CD4-positive, CD25-positive, alpha-beta regulatory T cell (primary cell): ENCODE results near the gene CAMTA1. TPM values are rescaled to one million over a fixed set of nuclear protein-coding genes. Genes with fewer than 3 reads are reported as not detected.

Experiments
- ATAC-seq, 2 donors: fragments of 150-1000 bp; cut with Tn5 transposase; one replicate each; pipeline ENCODE4 v1.10.0; 2021; ENCODE audit warnings: low read depth in 2 of 2, moderate number of reproducible peaks in 2 of 2, moderate library complexity in 1 of 2
- DNase-seq, 3 donors: peaks; one replicate each; pipeline versions ENCODE4 v3.0.0 to v3.0.0-alpha.2; 2012 to 2022; ENCODE audit warnings: mixed read lengths in 1 of 3
- H3K27ac ChIP-seq: one replicate; pipeline ENCODE4 v1.7.0; 2013; ENCODE audit warnings: mild to moderate bottlenecking, low read length; ENCODE audit not compliant: insufficient read depth, poor library complexity, severe bottlenecking
- H3K27me3 ChIP-seq: one replicate; pipeline ENCODE4 v1.7.0; 2013; ENCODE audit warnings: low read length; ENCODE audit not compliant: control insufficient read depth, insufficient read depth
- H3K36me3 ChIP-seq: one replicate; pipeline ENCODE4 v1.7.0; 2013; ENCODE audit warnings: mild to moderate bottlenecking, low read length, moderate library complexity; ENCODE audit not compliant: control insufficient read depth, insufficient read depth
- H3K4me1 ChIP-seq: 2 replicates; pipeline ENCODE4 v1.7.0; 2013; ENCODE audit warnings: mild to moderate bottlenecking, low read length; ENCODE audit not compliant: insufficient read depth, control insufficient read depth, poor library complexity, severe bottlenecking
- H3K4me3 ChIP-seq: one replicate; pipeline ENCODE4 v1.7.0; 2013; ENCODE audit warnings: low read depth, mild to moderate bottlenecking, low read length, moderate library complexity
- H3K9me3 ChIP-seq, 2 experiments: 1 replicate in 1 of 2; 2 replicates in 1 of 2; pipeline ENCODE4 v1.7.0; 2013; ENCODE audit warnings: low read length in 2 of 2, mild to moderate bottlenecking in 1 of 2, moderate library complexity in 1 of 2; ENCODE audit not compliant: control insufficient read depth in 2 of 2
- H3K27ac Mint-ChIP-seq, 3 donors: one replicate each; pipeline ENCODE4 v1.8.0; 2020 to 2022; ENCODE audit warnings: mild to moderate bottlenecking in 3 of 3, mixed read lengths in 3 of 3, moderate library complexity in 2 of 3
- H3K27me3 Mint-ChIP-seq: one replicate; pipeline ENCODE4 v1.8.0; 2022; ENCODE audit warnings: mild to moderate bottlenecking, mixed read lengths
- H3K36me3 Mint-ChIP-seq: one replicate; pipeline ENCODE4 v1.8.0; 2020; ENCODE audit warnings: mixed read lengths
- H3K4me1 Mint-ChIP-seq, 4 donors: one replicate each; pipeline ENCODE4 v1.8.0; 2020 to 2022; ENCODE audit warnings: mixed read lengths in 4 of 4, mild to moderate bottlenecking in 1 of 4
- H3K4me3 Mint-ChIP-seq, 4 donors: one replicate each; pipeline ENCODE4 v1.8.0; 2020 to 2022; ENCODE audit warnings: mild to moderate bottlenecking in 4 of 4, mixed read lengths in 4 of 4, moderate library complexity in 3 of 4
- H3K9me3 Mint-ChIP-seq, 7 donors: one replicate each; pipeline ENCODE4 v1.8.0; 2020 to 2022; ENCODE audit warnings: mixed read lengths in 7 of 7, mild to moderate bottlenecking in 3 of 7, moderate library complexity in 2 of 7
- polyA plus RNA-seq, 4 donors: library from polyadenylated mRNA; unstranded; fragments of 300-500 nt; fragmentation: Illumina TruSeq; gene quantifications; one replicate each; pipeline ENCODE4 v1.2.3, GENCODE V29; 2021
- total RNA-seq: library from RNA; stranded (reverse); gene quantifications from one replicate; pipeline ENCODE4 v1.2.3, GENCODE V29; 2022

CAMTA1 gene
- total and polyA plus RNA-seq, 5 donors from 2014 or later, result 48.8 to 112 (median 80.0) TPM

DNA sequence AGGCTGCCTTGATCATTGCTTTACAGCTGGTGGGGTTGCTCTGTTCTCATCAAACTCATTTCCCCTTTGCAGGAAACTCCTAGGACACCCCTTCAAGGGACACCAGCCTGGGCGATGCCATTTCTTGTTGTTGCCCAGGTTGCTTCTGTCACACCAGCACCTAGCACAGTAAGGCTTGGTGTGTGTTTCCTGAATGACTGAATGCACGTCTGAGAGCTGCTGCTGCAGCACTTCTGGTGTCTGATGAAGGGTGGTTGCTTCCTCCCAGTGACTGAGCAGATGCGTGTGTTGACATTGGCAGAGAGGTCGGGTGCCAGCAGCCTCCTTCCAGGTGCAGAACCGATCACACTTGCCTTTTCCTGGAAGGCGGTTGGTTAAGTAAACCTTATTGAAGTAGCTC is 477.4 kb downstream of the CAMTA1 start:
- Histone ChIP-seq H3K27ac (no peak overlapping the region), H3K4me1 (no peaks in the 10 kb centered on the region), H3K36me3 (no peaks in the 10 kb centered on the region), H3K27me3 (no peaks in the 10 kb centered on the region), H3K9me3 (no peaks in the 10 kb centered on the region), H3K4me3 (no peak overlapping the region)
- ATAC-seq, result no peak
- peaks cover 4% of the 10 kb centered on the region for H3K27me3 Mint-ChIP-seq
- peaks cover 0 to under 1% (median 0%) of the 10 kb centered on the region in 7 donors for H3K9me3 Mint-ChIP-seq
- H3K36me3 Mint-ChIP-seq, result no peaks in the 10 kb centered on the region
- no peak overlapping the region for H3K27ac Mint-ChIP-seq
- no peak overlapping the region for H3K4me3 Mint-ChIP-seq
- DNase-seq, result no peak
- no peaks in the 10 kb centered on the region for H3K4me1 Mint-ChIP-seq

DNA sequence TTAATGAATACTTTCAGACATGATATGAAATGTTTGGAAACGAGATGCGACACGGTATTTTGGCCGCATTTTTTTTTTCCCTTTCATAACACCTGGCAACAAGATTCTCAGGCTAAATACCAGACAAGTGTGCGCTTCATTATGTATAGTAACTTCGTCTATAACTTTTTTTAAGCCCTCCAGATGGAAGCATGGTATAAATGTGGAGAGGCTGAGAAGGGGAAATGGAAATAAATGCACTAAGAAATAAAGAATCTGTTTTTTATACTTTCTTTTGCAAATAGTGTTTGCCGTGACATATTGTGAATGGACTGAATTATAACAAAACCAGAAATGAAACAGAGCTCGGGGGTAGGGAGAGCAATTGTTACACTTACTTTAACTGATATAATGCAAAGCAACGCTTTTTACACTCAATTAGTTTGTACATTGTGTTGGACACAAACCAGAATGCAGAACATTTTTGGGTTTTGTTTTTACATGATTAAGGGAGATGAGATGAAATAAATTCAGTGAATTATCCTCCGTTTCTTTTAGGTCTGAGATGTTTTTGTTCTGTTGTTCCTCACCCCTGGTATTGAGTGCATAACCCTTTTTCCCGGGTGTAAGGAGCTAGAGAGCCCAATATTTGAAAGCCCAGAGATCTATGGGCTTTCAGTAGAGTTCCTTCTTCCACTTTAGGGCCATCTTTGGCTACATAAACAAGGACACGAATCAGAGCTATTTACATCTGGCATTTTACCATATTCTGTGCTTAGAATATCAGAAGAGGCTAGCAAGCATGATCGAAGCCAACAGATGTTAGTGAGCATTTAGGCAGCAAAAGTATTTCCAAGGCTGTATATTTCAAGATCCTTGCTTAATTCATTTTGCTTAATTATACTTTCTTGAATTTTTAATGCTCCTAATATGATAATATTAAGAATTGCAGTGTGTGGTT is 478.0 kb downstream of the CAMTA1 start:
- no peak overlapping the region for H3K4me3 ChIP-seq
- H3K36me3 Mint-ChIP-seq, result no peaks in the 10 kb centered on the region
- no peak overlapping the region for H3K27ac ChIP-seq
- no peak overlapping the region for H3K4me3 Mint-ChIP-seq
- H3K27ac Mint-ChIP-seq, result no peak overlapping the region
- DNase-seq, result no peak
- H3K4me1 Mint-ChIP-seq, result no peaks in the 10 kb centered on the region
- no peaks in the 10 kb centered on the region for H3K36me3 ChIP-seq
- peaks cover 0 to 7% (median 2%) of the 10 kb centered on the region in 7 donors for H3K9me3 Mint-ChIP-seq
- no peak for ATAC-seq
- H3K27me3 ChIP-seq, result no peaks in the 10 kb centered on the region
- peaks cover 4% of the 10 kb centered on the region for H3K27me3 Mint-ChIP-seq
- no peaks in the 10 kb centered on the region for H3K9me3 ChIP-seq
- no peaks in the 10 kb centered on the region for H3K4me1 ChIP-seq

DNA sequence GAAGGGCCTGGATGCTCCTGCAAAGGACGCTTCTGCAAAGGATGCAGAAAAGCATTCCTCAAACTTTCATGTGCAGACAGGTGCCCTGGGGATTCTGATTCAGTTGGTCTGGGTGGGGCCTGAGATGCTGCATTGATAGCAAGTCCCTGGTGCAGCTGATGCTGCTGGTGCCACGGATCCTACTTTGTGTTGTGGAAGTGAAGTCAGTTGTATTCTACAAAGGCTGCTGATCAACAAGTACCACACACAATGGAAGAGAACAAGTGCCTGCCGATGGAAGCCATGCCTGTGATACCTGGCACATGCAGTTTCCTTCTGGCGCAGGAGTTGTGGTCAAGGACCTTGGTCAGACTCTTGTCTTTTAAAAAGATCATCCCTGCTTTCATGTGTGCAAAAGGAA is 478.8 kb downstream of the CAMTA1 start:
- DNase-seq (no peak), ATAC-seq (no peak)
- Histone ChIP-seq H3K36me3 (no peaks in the 10 kb centered on the region), H3K9me3 (peaks cover 3% of the 10 kb centered on the region in 2 experiments), H3K4me1 (no peaks in the 10 kb centered on the region), H3K27ac (no peak overlapping the region), H3K4me3 (no peak overlapping the region), H3K27me3 (no peaks in the 10 kb centered on the region)
- Mint-ChIP-seq H3K4me3 (no peak overlapping the region), H3K4me1 (no peaks in the 10 kb centered on the region), H3K9me3 (peaks cover under 1 to 14% (median 4%) of the 10 kb centered on the region in 7 donors), H3K36me3 (no peaks in the 10 kb centered on the region), H3K27me3 (peaks cover 4% of the 10 kb centered on the region), H3K27ac (no peak overlapping the region)

DNA sequence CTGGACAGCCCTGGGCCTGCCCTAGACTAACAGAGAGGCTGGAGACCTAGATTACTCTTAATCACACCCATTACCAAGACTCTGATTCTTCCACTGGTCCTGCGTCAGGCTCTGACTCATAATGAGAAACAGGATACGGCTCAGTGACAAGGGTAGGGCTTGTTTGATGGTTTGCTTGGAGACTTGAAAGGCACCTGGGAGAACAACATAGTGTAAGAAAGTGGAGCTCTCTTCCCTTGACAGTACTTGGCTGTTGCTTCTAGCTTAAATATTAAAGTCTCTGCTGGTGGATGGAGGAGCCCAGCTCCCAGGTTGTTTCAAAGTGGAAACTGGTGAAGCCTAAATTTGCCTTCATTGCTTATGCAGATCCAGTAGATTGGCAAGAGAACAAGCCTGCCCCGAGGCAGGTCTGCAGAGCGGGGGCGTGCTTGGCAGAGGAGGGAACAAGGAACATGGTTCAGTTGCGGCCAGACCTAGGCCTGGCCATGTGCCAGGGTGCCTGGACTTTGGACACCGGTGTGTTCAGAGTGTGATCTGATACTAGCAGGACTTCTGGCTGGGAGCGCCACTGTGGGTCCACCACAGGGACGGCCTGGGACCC is 480.6 kb downstream of the CAMTA1 start:
- Histone ChIP-seq H3K36me3 (no peaks in the 10 kb centered on the region), H3K9me3 (peaks cover 8 to 9% of the 10 kb centered on the region in 2 experiments), H3K27me3 (no peaks in the 10 kb centered on the region), H3K27ac (no peak overlapping the region), H3K4me3 (no peak overlapping the region), H3K4me1 (no peaks in the 10 kb centered on the region)
- Mint-ChIP-seq H3K27me3 (peaks cover 7% of the 10 kb centered on the region), H3K9me3 (peaks cover 2 to 20% (median 7%) of the 10 kb centered on the region in 7 donors), H3K4me1 (no peaks in the 10 kb centered on the region), H3K36me3 (no peaks in the 10 kb centered on the region), H3K27ac (no peak overlapping the region), H3K4me3 (no peak overlapping the region)
- DNase-seq (peak in 1 of 3 donors; percentile 5), ATAC-seq (no peak)

DNA sequence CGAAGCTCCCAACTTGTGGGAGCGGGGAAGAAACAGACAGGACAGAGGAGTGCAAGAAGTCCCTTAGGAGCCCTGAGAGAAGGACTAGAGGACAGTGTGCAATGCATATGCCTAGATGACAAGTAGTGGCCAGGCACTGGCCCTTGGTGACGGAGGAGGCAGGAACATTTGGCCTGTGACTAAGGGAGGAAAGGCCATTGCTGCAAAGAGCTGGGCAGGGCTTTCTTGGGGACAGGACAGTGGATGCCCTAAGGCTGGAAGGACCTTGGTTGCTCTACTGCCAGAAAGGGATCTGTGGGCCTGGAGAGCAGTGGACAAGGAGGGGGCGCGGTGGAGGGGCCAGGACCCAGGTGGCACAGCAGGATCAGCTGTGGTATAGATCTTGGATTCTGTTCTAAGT is 481.3 kb downstream of the CAMTA1 start:
- Mint-ChIP-seq H3K4me3 (no peak overlapping the region), H3K9me3 (peaks cover 4 to 20% (median 10%) of the 10 kb centered on the region in 7 donors), H3K27me3 (peaks cover 7% of the 10 kb centered on the region), H3K4me1 (peaks cover 0 to 4% (median 0%) of the 10 kb centered on the region in 4 donors), H3K36me3 (no peaks in the 10 kb centered on the region), H3K27ac (no peak overlapping the region)
- Histone ChIP-seq H3K36me3 (no peaks in the 10 kb centered on the region), H3K9me3 (peaks cover 8 to 9% of the 10 kb centered on the region in 2 experiments), H3K4me3 (no peak overlapping the region), H3K4me1 (no peaks in the 10 kb centered on the region), H3K27ac (no peak overlapping the region), H3K27me3 (no peaks in the 10 kb centered on the region)
- ATAC-seq, result no peak
- no peak for DNase-seq

DNA sequence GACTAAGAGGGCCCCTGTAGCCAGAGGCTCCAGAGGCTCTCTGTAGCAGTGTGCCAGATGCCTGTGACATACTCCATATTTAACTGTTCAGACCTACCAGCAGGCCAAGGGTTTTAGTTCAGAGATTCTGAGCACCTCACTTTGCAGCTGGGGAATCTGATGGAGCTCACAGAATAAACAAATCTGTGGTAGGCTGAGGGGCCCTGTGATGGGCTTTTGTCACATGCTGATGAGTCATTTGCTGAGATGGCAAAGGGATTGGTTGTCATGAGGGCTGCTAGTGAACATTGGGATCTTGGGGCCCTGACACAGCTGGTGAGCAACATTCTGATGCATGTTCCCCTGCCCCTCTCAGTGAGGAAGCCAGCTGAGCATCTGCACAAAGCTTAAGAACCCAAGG is 482.2 kb downstream of the CAMTA1 start:
- Histone ChIP-seq H3K27ac (no peak overlapping the region), H3K9me3 (peaks cover 8 to 9% of the 10 kb centered on the region in 2 experiments), H3K4me1 (no peaks in the 10 kb centered on the region), H3K4me3 (no peak overlapping the region), H3K36me3 (no peaks in the 10 kb centered on the region), H3K27me3 (no peaks in the 10 kb centered on the region)
- Mint-ChIP-seq H3K36me3 (no peaks in the 10 kb centered on the region), H3K4me3 (no peak overlapping the region), H3K9me3 (peaks cover 4 to 20% (median 11%) of the 10 kb centered on the region in 7 donors), H3K4me1 (peaks cover 0 to 5% (median 0%) of the 10 kb centered on the region in 4 donors), H3K27me3 (peaks cover 7% of the 10 kb centered on the region), H3K27ac (no peak overlapping the region)
- ATAC-seq (no peak), DNase-seq (no peak)

DNA sequence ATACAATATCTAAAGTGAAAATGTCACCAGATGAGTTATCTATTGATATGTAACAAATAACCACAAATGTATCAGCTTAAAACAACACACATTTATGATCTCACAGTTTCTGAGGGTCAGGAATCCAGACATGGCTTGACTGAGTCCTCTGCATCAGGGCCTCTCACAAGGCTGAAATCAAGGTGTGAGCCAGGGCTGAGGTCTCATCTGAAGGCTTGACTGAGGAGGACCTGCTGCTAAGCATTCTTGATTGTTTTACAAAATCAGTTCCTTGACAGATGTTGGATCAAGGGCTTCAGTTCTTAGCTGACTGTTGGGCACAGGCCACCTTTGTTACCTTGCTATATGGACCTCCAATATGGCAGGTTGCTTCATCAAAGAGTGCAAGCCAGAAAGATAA is 483.7 kb downstream of the CAMTA1 start:
- DNase-seq, result no peak
- H3K4me1 Mint-ChIP-seq, result peaks cover 0 to 5% (median 0%) of the 10 kb centered on the region in 4 donors
- Histone ChIP-seq H3K36me3 (no peaks in the 10 kb centered on the region), H3K9me3 (peaks cover 8 to 9% of the 10 kb centered on the region in 2 experiments), H3K4me3 (no peak overlapping the region), H3K27ac (no peak overlapping the region), H3K4me1 (no peaks in the 10 kb centered on the region), H3K27me3 (no peaks in the 10 kb centered on the region)
- peaks cover 4 to 20% (median 11%) of the 10 kb centered on the region in 7 donors for H3K9me3 Mint-ChIP-seq
- no peak overlapping the region for H3K27ac Mint-ChIP-seq
- H3K36me3 Mint-ChIP-seq, result no peaks in the 10 kb centered on the region
- ATAC-seq, result no peak
- peaks cover 7% of the 10 kb centered on the region for H3K27me3 Mint-ChIP-seq
- H3K4me3 Mint-ChIP-seq, result no peak overlapping the region
